Measurements from ENCODE around the gene P2RX4. TPM values are rescaled to one million over a fixed set of nuclear protein-coding genes. Genes with fewer than 3 reads are reported as not detected.
"Not testable (repeated sequence)": the region's sequence is repeated elsewhere in the genome, so short reads cannot be mapped to it uniquely, and the experiment has no call there.

The P2RX4 gene
- total RNA-seq (ENCODE audit: low replicate concordance), result 17.0 and 27.9 TPM in 2 replicates
- long read RNA-seq, transcript P2RX4-202 (12 exons, 2,032 nt), result major isoform, 73 of 96 reads
- long read RNA-seq, partial matches to known transcripts, result 6 of 96 reads
- long read RNA-seq, other reads (novel, unspliced or antisense), result 11 of 96 reads

- Mint-ChIP-seq H3K4me1 (ENCODE audit: unreplicated experiment) (peaks cover 5% of the 10 kb centered on the region), H3K4me3 (peak within 1 kb of the TSS; percentile 87), H3K27ac (peak within 1 kb of the TSS; percentile 78), H3K36me3 (peaks cover 4% of the 10 kb centered on the region), H3K9me3 (no peaks in the 10 kb centered on the region), H3K27me3 (no peaks in the 10 kb centered on the region)
- DNase-seq (ENCODE audit: extremely low spot score, unreplicated experiment), result peak; percentile 85
- peak; percentile 25 for TF ChIP-seq CTCF (conservative IDR thresholded peaks at IDR 0.05)
These were observed at the start of gene P2RX4 for GRCh38 chr12:121209624-121210572. Gene P2RX4 (plus strand): TSS chr12:121210129. CDS start chr12:121210165, 36 bp downstream.

- H3K4me1 Mint-ChIP-seq (ENCODE audit: unreplicated experiment), result no peaks in the 10 kb centered on the region
- peaks cover 21% of the 10 kb centered on the region for H3K27me3 Mint-ChIP-seq
These were observed 47.5 kb upstream of the P2RX4 start for GRCh38 chr12:121162384-121162783.

GRCh38 chr12:121162985-121163384 lies 46.9 kb upstream of the P2RX4 start:
- DNase-seq (ENCODE audit: extremely low spot score, unreplicated experiment), result no peak
- TF ChIP-seq CTCF (conservative IDR thresholded peaks at IDR 0.05), result no peak
- H3K9me3 Mint-ChIP-seq, result no peaks in the 10 kb centered on the region
- peaks cover 18% of the 10 kb centered on the region for H3K27me3 Mint-ChIP-seq
- H3K27ac Mint-ChIP-seq, result no peak overlapping the region
- H3K4me3 Mint-ChIP-seq, result no peak overlapping the region
- no peaks in the 10 kb centered on the region for H3K36me3 Mint-ChIP-seq
- no peaks in the 10 kb centered on the region for H3K4me1 Mint-ChIP-seq (ENCODE audit: unreplicated experiment)

More at GRCh38 chr12:121162384-121162783, 47.5 kb upstream of the P2RX4 start:
- Mint-ChIP-seq H3K4me3 (no peak overlapping the region), H3K9me3 (no peaks in the 10 kb centered on the region), H3K36me3 (no peaks in the 10 kb centered on the region), H3K27ac (no peak overlapping the region)
- no peak for TF ChIP-seq CTCF (conservative IDR thresholded peaks at IDR 0.05)
- no peak for DNase-seq (ENCODE audit: extremely low spot score, unreplicated experiment)

- H3K9me3 Mint-ChIP-seq; H3K36me3 Mint-ChIP-seq; H3K27ac Mint-ChIP-seq; H3K4me1 Mint-ChIP-seq (ENCODE audit: unreplicated experiment); DNase-seq (ENCODE audit: extremely low spot score, unreplicated experiment); H3K27me3 Mint-ChIP-seq; H3K4me3 Mint-ChIP-seq: not testable (repeated sequence)
These were observed 45.1 kb upstream of the P2RX4 start for GRCh38 chr12:121164839-121165238.

- Mint-ChIP-seq H3K9me3 (no peaks in the 10 kb centered on the region), H3K4me3 (no peak overlapping the region), H3K4me1 (ENCODE audit: unreplicated experiment) (no peaks in the 10 kb centered on the region), H3K27me3 (peaks cover 5% of the 10 kb centered on the region), H3K27ac (no peak overlapping the region), H3K36me3 (no peaks in the 10 kb centered on the region)
- no peak for DNase-seq (ENCODE audit: extremely low spot score, unreplicated experiment)
- no peak for TF ChIP-seq CTCF (conservative IDR thresholded peaks at IDR 0.05)
These were observed 44.6 kb upstream of the P2RX4 start for GRCh38 chr12:121165316-121165715.

- Mint-ChIP-seq H3K4me3 (no peak overlapping the region), H3K9me3 (no peaks in the 10 kb centered on the region), H3K4me1 (ENCODE audit: unreplicated experiment) (peaks cover 5% of the 10 kb centered on the region), H3K36me3 (no peaks in the 10 kb centered on the region), H3K27ac (no peak overlapping the region), H3K27me3 (peaks cover 3% of the 10 kb centered on the region)
- no peak for DNase-seq (ENCODE audit: extremely low spot score, unreplicated experiment)
- no peak for TF ChIP-seq CTCF (conservative IDR thresholded peaks at IDR 0.05)
These were observed 43.6 kb upstream of the P2RX4 start for GRCh38 chr12:121166356-121166755.
